HG03342 (cell line): ENCODE measurements around the gene CEBPG.
A peak's percentile ranks its signal among the peaks of the same experiment; 100 is the strongest.

Experiments
- ATAC-seq: cut with Tn5 transposase; IDR thresholded peaks from one replicate; pipeline ENCODE4 v1.9.1; 2021; ENCODE audit warnings: mild to moderate bottlenecking, moderate library complexity; ENCODE audit not compliant: unreplicated experiment

CEBPG gene

DNA sequence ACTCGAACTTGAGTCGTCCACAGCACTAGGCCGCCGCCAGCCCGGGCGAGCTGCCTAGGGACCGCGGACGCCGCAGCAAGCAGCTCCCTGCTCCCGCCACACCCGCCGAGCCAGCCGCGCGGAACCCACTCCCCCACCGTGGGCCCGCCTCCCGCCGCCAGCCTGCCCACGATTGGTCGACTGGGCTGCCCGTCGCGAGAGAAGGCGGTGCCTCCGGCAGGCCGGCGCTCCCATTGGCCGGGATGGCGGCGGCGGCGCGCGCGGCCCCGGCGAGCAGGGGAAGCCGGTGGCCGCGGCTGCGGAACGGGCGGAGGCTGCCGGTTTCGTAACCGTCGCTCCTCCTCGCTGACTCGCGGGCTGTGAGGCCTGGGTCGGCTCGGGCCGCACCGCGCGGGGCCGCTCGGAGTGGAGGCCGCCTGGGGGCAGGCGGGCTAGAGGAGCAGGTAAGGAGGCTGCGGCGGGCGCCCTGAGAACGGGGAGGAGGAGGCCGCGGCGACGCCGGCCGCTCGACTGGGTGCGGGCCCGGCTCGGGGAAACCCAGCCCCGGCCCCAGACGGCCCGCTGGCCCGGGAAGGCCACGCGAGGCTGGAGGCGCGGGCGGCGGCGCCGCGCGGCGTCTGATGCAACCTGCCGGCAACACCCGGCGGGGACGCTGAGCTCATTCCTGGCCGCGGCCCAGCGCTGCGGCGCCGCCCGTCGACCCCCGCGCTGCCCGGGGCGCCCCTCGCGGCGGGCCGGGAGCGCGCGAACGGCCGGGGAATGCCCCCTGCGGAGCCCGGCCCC, at the start of gene CEBPG:
Gene CEBPG, plus strand, starts transcription at position 257 of the 783 bp plus-strand sequence. CDS start 5,531 bp downstream, outside the sequence.
- ATAC-seq = peak; percentile 87

- no peak for ATAC-seq
Measured at GRCh38 chr19:33324628-33325027, 48.9 kb upstream of the CEBPG start.

- no peak for ATAC-seq
Measured at GRCh38 chr19:33325920-33326319, 47.6 kb upstream of the CEBPG start.

DNA sequence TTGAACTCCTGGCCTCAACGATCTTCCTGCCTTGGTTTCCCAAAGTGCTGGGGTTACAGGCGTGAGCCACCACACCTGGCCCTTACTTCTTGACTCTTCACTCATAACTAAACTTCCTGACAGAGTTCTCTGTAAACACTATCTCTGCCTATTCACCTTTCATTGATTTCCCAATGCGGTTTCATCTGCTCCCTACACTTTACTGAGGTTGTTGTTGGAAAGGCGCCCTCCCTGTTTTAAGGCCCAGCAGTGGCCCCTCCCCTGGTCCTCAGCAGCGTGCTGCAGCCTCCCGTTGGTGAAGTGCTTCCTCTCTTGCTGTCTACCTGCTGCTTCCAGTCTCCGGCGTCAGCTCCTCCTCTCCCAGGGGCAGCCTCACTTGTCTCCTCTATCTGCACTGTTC, 44.4 kb upstream of the CEBPG start:
- ATAC-seq = no peak

DNA sequence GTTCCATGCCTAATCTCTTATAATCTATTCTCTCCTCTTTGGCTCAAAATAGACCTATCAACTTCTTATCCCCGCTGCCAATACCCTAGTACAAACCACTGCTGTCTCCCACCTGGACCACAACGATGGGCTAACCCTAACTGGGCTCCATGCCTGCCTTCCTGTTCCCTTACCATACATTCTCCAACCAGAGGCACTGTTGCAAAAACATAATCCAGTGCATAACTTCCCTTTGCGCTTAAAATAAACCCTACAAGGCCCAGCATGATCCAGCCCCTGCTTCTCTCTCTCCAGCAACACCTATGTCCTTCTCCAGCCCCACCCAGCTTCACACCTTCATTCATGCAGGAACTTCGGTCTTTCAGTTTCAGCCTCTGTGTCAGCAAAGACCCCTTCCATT, 43.8 kb upstream of the CEBPG start:
- ATAC-seq = no peak

GRCh38 chr19:33332248-33332647, 41.3 kb upstream of the CEBPG start:
- ATAC-seq = no peak

DNA sequence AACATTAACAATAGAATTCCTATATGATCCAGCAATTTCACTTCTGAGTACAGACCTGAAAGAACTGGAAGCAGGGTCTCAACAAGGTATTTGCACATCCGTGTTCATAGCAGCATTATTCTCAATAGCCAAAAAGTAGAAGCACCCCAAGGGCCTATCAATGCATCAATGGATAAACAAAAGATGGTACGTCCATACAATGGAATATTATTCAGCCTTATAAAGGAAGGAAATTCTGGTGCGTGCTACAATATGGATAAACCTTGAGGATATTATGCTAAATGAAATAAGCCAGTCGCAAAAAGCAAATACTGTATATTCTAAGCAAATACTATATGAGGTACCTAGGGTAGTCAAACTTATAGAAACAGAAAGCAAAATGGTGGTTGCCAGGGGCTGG, 40.4 kb upstream of the CEBPG start:
- no peak for ATAC-seq

DNA sequence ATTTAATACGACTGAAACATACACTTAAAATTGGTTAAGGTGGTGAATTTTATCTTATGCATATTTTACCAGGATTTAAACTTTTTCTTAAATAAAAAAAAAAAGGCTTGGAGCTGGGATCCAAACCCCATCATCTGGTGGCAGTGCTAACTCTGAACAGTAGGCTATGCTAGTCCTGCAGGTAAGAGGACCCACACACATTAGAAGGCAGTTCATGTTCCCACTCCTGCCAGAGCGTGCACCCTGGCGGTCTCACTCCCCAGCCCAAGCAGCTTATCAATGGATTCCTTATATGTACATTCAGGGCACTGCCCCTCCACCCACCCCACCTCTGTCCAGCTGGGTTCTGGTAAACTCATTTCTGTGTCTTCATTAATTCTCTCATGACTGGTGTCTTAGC, 39.9 kb upstream of the CEBPG start:
- ATAC-seq = no peak

- ATAC-seq = no peak
Measured at GRCh38 chr19:33334271-33334670, 39.2 kb upstream of the CEBPG start.

DNA sequence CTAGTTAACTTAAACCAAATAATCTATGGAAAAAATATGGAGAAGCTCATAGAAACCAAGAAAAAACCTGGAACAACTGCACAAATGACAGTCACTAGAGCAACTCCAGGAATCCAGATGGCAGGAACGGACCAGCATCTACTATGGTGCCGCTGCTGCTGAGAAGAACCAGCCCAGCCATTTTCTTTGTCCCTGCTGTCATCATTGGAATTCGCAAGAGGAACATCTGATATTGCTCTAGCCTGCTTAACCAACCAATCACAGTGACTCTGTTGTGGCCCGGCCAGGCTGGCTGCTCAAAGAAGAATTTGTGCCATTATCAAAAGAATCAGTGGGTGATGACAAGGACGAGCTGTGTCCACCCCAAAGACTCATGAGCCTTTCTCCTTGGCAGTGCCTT, 38.1 kb upstream of the CEBPG start:
- ATAC-seq = no peak

DNA sequence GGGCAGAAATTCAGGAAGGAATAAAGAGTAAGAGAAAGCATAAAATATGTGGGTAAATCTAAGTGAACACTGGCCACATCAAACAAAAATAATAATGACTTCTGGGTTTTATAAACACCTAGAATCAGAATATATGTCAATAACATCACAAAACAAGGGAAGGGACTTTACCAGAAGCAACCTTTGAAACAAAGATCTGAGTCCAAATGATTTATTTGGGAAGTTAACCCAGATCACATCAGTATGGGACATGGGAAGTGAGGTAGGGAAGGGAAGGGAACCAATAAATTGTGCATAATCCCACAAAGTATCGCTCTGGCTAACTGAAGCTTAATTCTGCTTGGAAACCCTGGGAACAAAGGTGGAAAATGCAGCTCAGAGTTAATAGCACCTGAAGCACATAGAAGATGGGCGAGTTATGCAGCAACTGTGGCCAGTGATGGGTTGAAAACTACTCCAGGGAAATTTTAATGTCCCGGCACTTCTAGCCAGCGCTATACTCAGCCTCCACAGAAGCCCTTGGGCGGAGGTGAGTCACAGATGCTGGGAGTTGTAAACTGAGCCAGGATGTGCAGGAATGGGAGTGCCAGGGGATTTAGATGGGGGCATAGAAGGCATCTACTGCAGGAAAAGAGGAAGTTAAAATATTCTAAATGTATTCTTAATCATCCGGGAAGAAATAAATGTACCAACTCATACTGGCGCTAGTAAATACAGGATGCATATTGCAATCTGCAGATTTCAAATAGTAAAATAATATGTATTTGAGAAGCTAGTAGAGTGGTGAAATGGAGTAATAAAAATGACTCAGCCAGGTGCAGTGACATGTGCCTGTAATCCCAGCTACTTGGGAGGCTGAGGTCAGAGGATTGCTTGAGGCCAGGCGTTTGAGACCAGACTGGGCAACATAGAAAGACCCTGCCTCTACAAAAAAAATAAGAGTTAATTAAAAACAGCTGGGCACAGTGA, 34.2 kb upstream of the CEBPG start:
- ATAC-seq = no peak

GRCh38 chr19:33340991-33341390, 32.5 kb upstream of the CEBPG start:
- no peak for ATAC-seq

DNA sequence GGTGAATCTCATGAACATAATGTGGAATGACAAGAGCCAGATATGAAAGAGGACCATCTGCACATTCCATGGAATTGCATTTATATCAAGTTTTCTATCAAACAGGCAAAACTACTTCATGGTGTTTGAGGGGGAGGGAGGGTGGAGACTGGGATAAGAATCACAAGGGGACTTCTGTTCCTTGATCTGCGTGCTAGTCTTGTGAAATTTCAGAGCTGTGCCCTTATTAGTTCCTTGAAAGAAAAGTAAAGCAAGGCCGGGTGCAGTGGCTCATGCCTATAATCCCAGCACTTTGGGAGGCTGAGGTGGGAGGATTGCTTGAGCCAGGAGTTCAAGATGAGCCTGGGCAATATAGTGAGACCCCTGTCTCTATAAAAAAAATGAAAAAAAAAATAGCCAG, 30.2 kb upstream of the CEBPG start:
- ATAC-seq = no peak

GRCh38 chr19:33343859-33344572, 29.5 kb upstream of the CEBPG start:
- no peak for ATAC-seq

GRCh38 chr19:33344573-33344925, 29.0 kb upstream of the CEBPG start:
- ATAC-seq = no peak

DNA sequence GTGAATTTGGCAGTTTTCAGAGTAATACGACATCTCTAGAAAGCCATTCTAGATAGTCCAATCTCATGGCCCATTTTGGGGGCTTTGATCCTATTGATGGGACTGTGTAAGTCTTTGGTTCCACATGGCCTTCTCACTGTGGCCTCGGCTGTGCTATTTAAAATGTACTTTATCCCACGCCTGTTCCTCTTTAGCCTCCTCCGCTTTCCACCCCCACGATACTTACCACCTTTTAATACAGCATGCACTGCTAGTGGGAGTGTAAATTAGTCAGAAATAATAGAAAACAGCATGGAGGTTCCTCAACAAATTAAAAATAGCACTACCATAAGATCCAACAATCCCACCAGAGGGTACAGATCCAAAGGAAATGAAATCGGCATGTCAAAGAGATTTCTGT, 28.3 kb upstream of the CEBPG start:
- no peak for ATAC-seq

GRCh38 chr19:33346665-33347064, 26.8 kb upstream of the CEBPG start:
- no peak for ATAC-seq

GRCh38 chr19:33347300-33347699, 26.2 kb upstream of the CEBPG start:
- ATAC-seq = no peak

DNA sequence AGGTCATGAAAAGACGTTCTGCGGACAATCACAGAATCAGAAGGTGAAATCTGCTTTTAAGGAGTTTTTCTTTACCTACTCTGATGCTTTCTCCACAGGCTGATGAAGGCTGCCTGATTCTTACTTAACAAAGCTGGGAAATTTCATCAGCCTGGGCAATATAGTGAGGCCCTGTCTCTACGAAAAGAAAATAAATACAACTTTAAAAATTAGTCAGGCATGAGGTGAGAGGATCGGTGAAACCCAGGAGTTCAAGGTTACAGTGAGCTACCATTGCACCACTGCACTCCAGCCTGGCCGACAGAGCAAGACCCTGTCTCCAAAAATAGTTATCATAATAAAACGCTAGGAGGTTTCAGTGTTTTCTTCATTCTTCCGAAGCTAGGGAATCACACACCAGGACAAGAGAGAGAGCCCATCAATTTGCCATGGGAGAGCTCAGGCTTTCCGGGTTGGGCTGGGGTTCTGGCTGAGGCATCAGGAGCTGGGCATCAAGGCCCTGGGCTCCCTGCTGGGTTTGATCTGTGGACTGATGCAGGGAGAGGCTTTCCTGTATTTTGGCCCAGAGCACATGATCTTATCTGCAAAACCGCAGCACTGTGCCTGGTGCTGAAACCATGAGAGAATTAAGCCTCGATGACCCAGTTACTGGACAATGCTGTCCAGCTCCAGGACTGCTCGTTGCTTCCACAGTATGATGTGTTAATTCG, 25.1 kb upstream of the CEBPG start:
- ATAC-seq = no peak
